HepG2 (cell line): ENCODE data around the gene RNASE13. TPM values are rescaled to one million over a fixed set of nuclear protein-coding genes. Genes with fewer than 3 reads are reported as not detected.

Source experiments
- EEA1 ChIP-seq: sonication (generic); formaldehyde crosslinking; IDR thresholded peaks from 2 replicates; pipeline ENCODE4 v1.5.1; 2020; ENCODE audit warnings: mild to moderate bottlenecking, missing genetic modification reagents, borderline replicate concordance
- FLYWCH1 ChIP-seq: sonication (generic); formaldehyde crosslinking; IDR thresholded peaks from 2 replicates; pipeline ENCODE4 v1.8.1; 2023; ENCODE audit warnings: mild to moderate bottlenecking, missing genetic modification reagents
- GABPB1 ChIP-seq: IDR thresholded peaks from 2 replicates; pipeline ENCODE4 v1.6.1; 2016; ENCODE audit warnings: mild to moderate bottlenecking, missing genetic modification reagents, moderate library complexity, missing compliant biosample characterization
- GTF3A ChIP-seq: sonication (generic); formaldehyde crosslinking; conservative IDR thresholded peaks from 2 replicates; pipeline ENCODE4 v1.4.0; 2020; ENCODE audit warnings: mild to moderate bottlenecking, missing genetic modification reagents
- HCFC1 ChIP-seq: fragments of 150-350 bp; IDR thresholded peaks from 2 replicates; pipeline ENCODE4 v1.6.1; 2014; ENCODE audit warnings: low read depth, low read length
- KLF16 ChIP-seq, 2 experiments: sonication (generic) in 1 of 2; formaldehyde crosslinking in 1 of 2; IDR thresholded peaks; 2 replicates each; pipeline versions ENCODE4 v1.6.1 to v1.8.0; 2016 to 2023; ENCODE audit warnings: missing genetic modification reagents in 2 of 2, missing compliant biosample characterization in 1 of 2
- WIZ ChIP-seq: sonication (generic); formaldehyde crosslinking; IDR thresholded peaks from 2 replicates; pipeline ENCODE4 v1.5.1; 2020; ENCODE audit warnings: mild to moderate bottlenecking, missing genetic modification reagents
- YY1 ChIP-seq: IDR thresholded peaks from 2 replicates; pipeline ENCODE4 v1.6.1; 2011; ENCODE audit warnings: low read length, low read depth, moderate library complexity, mild to moderate bottlenecking; ENCODE audit not compliant: insufficient read depth, insufficient replicate concordance
- ZBTB21 ChIP-seq: sonication (generic); formaldehyde crosslinking; IDR thresholded peaks from 2 replicates; pipeline ENCODE4 v1.4.0; 2020; ENCODE audit warnings: missing genetic modification reagents
- ZBTB7A ChIP-seq: sonication (generic); formaldehyde crosslinking; IDR thresholded peaks from 2 replicates; pipeline ENCODE4 v1.8.0; 2022; ENCODE audit warnings: mild to moderate bottlenecking, missing genetic modification reagents
- ZC3H13 ChIP-seq: sonication (generic); formaldehyde crosslinking; IDR thresholded peaks from 2 replicates; pipeline ENCODE4 v1.8.1; 2023; ENCODE audit warnings: mild to moderate bottlenecking, missing genetic modification reagents, moderate library complexity
- ZKSCAN8 ChIP-seq: IDR thresholded peaks from 2 replicates; pipeline ENCODE4 v1.6.1; 2016; ENCODE audit warnings: borderline replicate concordance, missing genetic modification reagents, missing compliant biosample characterization
- polyA plus RNA-seq, 8 experiments: library from polyadenylated mRNA; depleted of rRNA in 3 of 8; stranded (reverse) in 7 of 8; unstranded in 1 of 8; fragments of >200 nt; fragmentation: Illumina TruSeq in 4 of 8; extraction: Trizol in 4 of 8; gene quantifications; 2 replicates each; pipeline versions ENCODE4 v1.2.1 to v1.2.3, GENCODE V29; 2011 to 2016; ENCODE audit warnings: low read depth in 4 of 8, missing spikeins in 1 of 8, mixed read lengths in 1 of 8; ENCODE audit not compliant: insufficient read depth in 1 of 8
- total RNA-seq, 5 experiments: library from RNA; depleted of rRNA; stranded (reverse); fragments of >200 nt; fragmentation: Illumina TruSeq; extraction: Trizol; gene quantifications; 2 replicates each; pipeline ENCODE4 v1.2.3, GENCODE V29; 2016; ENCODE audit warnings: low read depth in 1 of 5
- TF ChIP-seq, protein P1 (sequence below): sonication (generic); formaldehyde crosslinking; IDR thresholded peaks from 2 replicates; pipeline ENCODE4 v1.4.0; 2020; ENCODE audit warnings: mild to moderate bottlenecking, missing genetic modification reagents
- TF ChIP-seq, protein P2 (sequence below): sonication (generic); formaldehyde crosslinking; IDR thresholded peaks from 2 replicates; pipeline ENCODE4 v1.4.0; 2020; ENCODE audit warnings: missing genetic modification reagents, borderline replicate concordance
- TF ChIP-seq, protein P3 (sequence below): sonication (generic); formaldehyde crosslinking; IDR thresholded peaks from 2 replicates; pipeline ENCODE4 v1.4.0; 2020; ENCODE audit warnings: missing genetic modification reagents
- TF ChIP-seq, protein P4 (sequence below): sonication (generic); formaldehyde crosslinking; conservative IDR thresholded peaks from 2 replicates; pipeline ENCODE4 v1.4.0; 2020; ENCODE audit warnings: missing genetic modification reagents

RNASE13 gene
- total and polyA plus RNA-seq, 2 of the 13 experiments (the other 11 are each of a cell fraction or from before 2014, with no cell fraction given), result 1.0 TPM; not detected in 1

DNA sequence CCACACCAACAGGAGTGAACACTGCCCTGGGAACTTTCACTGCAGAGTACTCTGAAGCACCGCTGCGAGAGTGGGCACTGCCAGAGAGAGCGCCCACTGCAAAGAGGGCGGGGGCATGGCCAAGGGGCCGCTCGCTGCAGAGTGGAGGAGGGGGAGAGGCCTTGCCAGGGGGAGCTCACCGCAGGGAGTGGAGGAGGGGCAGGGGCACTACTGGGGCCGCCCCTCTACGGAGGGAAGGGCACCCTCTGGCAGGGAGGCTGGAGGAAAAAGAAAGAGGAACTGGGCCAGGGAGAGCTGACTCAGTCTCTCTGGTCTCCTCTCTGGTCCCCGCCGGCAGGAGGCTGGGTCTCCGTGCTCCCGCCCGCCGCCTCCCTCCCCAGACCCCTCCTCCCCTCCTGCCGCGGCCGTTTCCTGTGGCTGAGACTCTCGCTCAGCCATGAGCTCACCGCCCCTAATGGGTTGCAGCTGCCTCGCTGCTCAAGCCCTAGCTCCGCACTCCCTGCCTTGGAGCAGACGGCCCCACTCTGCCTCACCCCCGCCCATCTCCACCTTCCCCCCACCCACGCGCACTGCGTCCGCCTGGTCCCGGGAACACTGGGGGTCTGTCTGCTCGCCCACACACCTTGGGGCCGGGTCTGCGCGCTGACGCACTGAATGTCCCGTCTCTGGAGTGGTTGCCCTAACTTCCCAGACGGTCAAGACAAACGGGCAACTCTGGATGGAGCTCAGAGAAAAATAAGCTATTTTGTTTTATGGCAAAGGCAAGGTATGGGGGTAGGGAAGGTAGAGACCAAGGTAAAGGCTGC lies 36.8 kb upstream of the RNASE13 start (continued):
- no peak for TF ChIP-seq ZKSCAN8 (CRISPR knock-in tag)
- no peak for TF ChIP-seq FLYWCH1 (CRISPR knock-in tag)
- TF ChIP-seq ZC3H13 (CRISPR knock-in tag), result no peak; the same call in 1 of the 2 replicates
- TF ChIP-seq, protein P1, sequence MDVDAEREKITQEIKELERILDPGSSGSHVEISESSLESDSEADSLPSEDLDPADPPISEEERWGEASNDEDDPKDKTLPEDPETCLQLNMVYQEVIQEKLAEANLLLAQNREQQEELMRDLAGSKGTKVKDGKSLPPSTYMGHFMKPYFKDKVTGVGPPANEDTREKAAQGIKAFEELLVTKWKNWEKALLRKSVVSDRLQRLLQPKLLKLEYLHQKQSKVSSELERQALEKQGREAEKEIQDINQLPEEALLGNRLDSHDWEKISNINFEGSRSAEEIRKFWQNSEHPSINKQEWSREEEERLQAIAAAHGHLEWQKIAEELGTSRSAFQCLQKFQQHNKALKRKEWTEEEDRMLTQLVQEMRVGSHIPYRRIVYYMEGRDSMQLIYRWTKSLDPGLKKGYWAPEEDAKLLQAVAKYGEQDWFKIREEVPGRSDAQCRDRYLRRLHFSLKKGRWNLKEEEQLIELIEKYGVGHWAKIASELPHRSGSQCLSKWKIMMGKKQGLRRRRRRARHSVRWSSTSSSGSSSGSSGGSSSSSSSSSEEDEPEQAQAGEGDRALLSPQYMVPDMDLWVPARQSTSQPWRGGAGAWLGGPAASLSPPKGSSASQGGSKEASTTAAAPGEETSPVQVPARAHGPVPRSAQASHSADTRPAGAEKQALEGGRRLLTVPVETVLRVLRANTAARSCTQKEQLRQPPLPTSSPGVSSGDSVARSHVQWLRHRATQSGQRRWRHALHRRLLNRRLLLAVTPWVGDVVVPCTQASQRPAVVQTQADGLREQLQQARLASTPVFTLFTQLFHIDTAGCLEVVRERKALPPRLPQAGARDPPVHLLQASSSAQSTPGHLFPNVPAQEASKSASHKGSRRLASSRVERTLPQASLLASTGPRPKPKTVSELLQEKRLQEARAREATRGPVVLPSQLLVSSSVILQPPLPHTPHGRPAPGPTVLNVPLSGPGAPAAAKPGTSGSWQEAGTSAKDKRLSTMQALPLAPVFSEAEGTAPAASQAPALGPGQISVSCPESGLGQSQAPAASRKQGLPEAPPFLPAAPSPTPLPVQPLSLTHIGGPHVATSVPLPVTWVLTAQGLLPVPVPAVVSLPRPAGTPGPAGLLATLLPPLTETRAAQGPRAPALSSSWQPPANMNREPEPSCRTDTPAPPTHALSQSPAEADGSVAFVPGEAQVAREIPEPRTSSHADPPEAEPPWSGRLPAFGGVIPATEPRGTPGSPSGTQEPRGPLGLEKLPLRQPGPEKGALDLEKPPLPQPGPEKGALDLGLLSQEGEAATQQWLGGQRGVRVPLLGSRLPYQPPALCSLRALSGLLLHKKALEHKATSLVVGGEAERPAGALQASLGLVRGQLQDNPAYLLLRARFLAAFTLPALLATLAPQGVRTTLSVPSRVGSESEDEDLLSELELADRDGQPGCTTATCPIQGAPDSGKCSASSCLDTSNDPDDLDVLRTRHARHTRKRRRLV, result no peak
- TF ChIP-seq GTF3A (CRISPR knock-in tag), result no peak
- no peak for TF ChIP-seq ZBTB21 (CRISPR knock-in tag)
- peak; percentile 67; the same call in 1 of the 2 replicates for TF ChIP-seq ZBTB7A (CRISPR knock-in tag)
- TF ChIP-seq, protein P2, sequence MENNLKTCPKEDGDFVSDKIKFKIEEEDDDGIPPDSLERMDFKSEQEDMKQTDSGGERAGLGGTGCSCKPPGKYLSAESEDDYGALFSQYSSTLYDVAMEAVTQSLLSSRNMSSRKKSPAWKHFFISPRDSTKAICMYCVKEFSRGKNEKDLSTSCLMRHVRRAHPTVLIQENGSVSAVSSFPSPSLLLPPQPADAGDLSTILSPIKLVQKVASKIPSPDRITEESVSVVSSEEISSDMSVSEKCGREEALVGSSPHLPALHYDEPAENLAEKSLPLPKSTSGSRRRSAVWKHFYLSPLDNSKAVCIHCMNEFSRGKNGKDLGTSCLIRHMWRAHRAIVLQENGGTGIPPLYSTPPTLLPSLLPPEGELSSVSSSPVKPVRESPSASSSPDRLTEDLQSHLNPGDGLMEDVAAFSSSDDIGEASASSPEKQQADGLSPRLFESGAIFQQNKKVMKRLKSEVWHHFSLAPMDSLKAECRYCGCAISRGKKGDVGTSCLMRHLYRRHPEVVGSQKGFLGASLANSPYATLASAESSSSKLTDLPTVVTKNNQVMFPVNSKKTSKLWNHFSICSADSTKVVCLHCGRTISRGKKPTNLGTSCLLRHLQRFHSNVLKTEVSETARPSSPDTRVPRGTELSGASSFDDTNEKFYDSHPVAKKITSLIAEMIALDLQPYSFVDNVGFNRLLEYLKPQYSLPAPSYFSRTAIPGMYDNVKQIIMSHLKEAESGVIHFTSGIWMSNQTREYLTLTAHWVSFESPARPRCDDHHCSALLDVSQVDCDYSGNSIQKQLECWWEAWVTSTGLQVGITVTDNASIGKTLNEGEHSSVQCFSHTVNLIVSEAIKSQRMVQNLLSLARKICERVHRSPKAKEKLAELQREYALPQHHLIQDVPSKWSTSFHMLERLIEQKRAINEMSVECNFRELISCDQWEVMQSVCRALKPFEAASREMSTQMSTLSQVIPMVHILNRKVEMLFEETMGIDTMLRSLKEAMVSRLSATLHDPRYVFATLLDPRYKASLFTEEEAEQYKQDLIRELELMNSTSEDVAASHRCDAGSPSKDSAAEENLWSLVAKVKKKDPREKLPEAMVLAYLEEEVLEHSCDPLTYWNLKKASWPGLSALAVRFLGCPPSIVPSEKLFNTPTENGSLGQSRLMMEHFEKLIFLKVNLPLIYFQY (CRISPR knock-in tag), result no peak
- TF ChIP-seq YY1, result peak; percentile 45
- TF ChIP-seq HCFC1, result no peak
- peak in 1 of 2 experiments; percentile 34; a peak in 1 of 4 replicates for TF ChIP-seq KLF16 (CRISPR knock-in tag; IDR thresholded peaks at IDR 0.05)
- TF ChIP-seq, protein P3, sequence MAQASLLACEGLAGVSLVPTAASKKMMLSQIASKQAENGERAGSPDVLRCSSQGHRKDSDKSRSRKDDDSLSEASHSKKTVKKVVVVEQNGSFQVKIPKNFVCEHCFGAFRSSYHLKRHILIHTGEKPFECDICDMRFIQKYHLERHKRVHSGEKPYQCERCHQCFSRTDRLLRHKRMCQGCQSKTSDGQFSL (CRISPR knock-in tag), result no peak
- TF ChIP-seq GABPB1 (CRISPR knock-in tag), result peak; percentile 75
- TF ChIP-seq EEA1 (CRISPR knock-in tag), result no peak
- TF ChIP-seq, protein P4, sequence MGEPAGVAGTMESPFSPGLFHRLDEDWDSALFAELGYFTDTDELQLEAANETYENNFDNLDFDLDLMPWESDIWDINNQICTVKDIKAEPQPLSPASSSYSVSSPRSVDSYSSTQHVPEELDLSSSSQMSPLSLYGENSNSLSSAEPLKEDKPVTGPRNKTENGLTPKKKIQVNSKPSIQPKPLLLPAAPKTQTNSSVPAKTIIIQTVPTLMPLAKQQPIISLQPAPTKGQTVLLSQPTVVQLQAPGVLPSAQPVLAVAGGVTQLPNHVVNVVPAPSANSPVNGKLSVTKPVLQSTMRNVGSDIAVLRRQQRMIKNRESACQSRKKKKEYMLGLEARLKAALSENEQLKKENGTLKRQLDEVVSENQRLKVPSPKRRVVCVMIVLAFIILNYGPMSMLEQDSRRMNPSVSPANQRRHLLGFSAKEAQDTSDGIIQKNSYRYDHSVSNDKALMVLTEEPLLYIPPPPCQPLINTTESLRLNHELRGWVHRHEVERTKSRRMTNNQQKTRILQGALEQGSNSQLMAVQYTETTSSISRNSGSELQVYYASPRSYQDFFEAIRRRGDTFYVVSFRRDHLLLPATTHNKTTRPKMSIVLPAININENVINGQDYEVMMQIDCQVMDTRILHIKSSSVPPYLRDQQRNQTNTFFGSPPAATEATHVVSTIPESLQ (CRISPR knock-in tag), result no peak
- TF ChIP-seq WIZ (CRISPR knock-in tag), result no peak
